Endothelial cell (in vitro differentiated cells): ENCODE data around the gene MTHFS. TPM values are rescaled to one million over a fixed set of nuclear protein-coding genes. Genes with fewer than 3 reads are reported as not detected.

Source experiments
- DNase-seq: peaks from one replicate; pipeline ENCODE4 v3.0.0; 2021; ENCODE audit warnings: low spot score
- H3K27ac Mint-ChIP-seq: one replicate; pipeline ENCODE4 v1.8.0; 2021; ENCODE audit warnings: mixed read lengths, inconsistent platforms; ENCODE audit not compliant: unreplicated experiment
- H3K27me3 Mint-ChIP-seq: one replicate; pipeline ENCODE4 v1.8.0; 2021; ENCODE audit warnings: mild to moderate bottlenecking, moderate library complexity, mixed read lengths, inconsistent platforms; ENCODE audit not compliant: unreplicated experiment
- H3K36me3 Mint-ChIP-seq: one replicate; pipeline ENCODE4 v1.8.0; 2021; ENCODE audit warnings: mild to moderate bottlenecking, low read depth, mixed read lengths, inconsistent platforms; ENCODE audit not compliant: unreplicated experiment
- H3K4me1 Mint-ChIP-seq: one replicate; pipeline ENCODE4 v1.8.0; 2021; ENCODE audit warnings: mild to moderate bottlenecking, mixed read lengths, inconsistent platforms; ENCODE audit not compliant: unreplicated experiment
- H3K4me3 Mint-ChIP-seq: one replicate; pipeline ENCODE4 v1.8.0; 2021; ENCODE audit warnings: mild to moderate bottlenecking, mixed read lengths, inconsistent platforms; ENCODE audit not compliant: unreplicated experiment
- H3K9me3 Mint-ChIP-seq: one replicate; pipeline ENCODE4 v1.8.0; 2021; ENCODE audit warnings: mixed read lengths, inconsistent platforms; ENCODE audit not compliant: unreplicated experiment
- CTCF ChIP-seq: fragments of 200-600 bp; sonication (generic); IDR thresholded peaks from one replicate; pipeline ENCODE4 v1.5.0; 2021; ENCODE audit warnings: antibody characterized with exemption; ENCODE audit not compliant: unreplicated experiment
- total RNA-seq: library from RNA; stranded (reverse); fragmentation: NEBNext Ultra II Directional; extraction: Animal tissue kit (Norgen Biotek cat#: 25700); gene quantifications from one replicate; pipeline ENCODE4 v1.2.1, GENCODE V29; 2021; ENCODE audit not compliant: unreplicated experiment

Gene MTHFS
- total RNA-seq, 1 donor from 2014 or later = 16.2 TPM

- Mint-ChIP-seq H3K9me3 (no peaks in the 10 kb centered on the region), H3K36me3 (peaks cover under 1% of the 10 kb centered on the region), H3K27me3 (no peaks in the 10 kb centered on the region), H3K27ac (no peak overlapping the region), H3K4me1 (no peaks in the 10 kb centered on the region), H3K4me3 (no peak overlapping the region)
- DNase-seq = no peak
- TF ChIP-seq CTCF = no peak
These were observed 38.3 kb downstream of the MTHFS start for GRCh38 chr15:79858469-79858868.

- H3K27ac Mint-ChIP-seq = no peak overlapping the region
- DNase-seq = peak; percentile 69
- no peaks in the 10 kb centered on the region for H3K9me3 Mint-ChIP-seq
- no peak overlapping the region for H3K4me3 Mint-ChIP-seq
- H3K4me1 Mint-ChIP-seq = peaks cover 3% of the 10 kb centered on the region
- H3K36me3 Mint-ChIP-seq = peaks cover 3% of the 10 kb centered on the region
- peak; percentile 84 for TF ChIP-seq CTCF
- no peaks in the 10 kb centered on the region for H3K27me3 Mint-ChIP-seq
These were observed 43.1 kb downstream of the MTHFS start for GRCh38 chr15:79853492-79854328.

GRCh38 chr15:79849789-79850188 lies 47.0 kb downstream of the MTHFS start:
- peaks cover 3% of the 10 kb centered on the region for H3K4me1 Mint-ChIP-seq
- H3K4me3 Mint-ChIP-seq = no peak overlapping the region
- H3K36me3 Mint-ChIP-seq = peaks cover 3% of the 10 kb centered on the region
- no peak overlapping the region for H3K27ac Mint-ChIP-seq
- H3K9me3 Mint-ChIP-seq = no peaks in the 10 kb centered on the region
- no peaks in the 10 kb centered on the region for H3K27me3 Mint-ChIP-seq
- TF ChIP-seq CTCF = peak; percentile 49
- DNase-seq = peak; percentile 58

GRCh38 chr15:79846539-79846938 lies 50.3 kb downstream of the MTHFS start:
- peaks cover 3% of the 10 kb centered on the region for H3K4me1 Mint-ChIP-seq
- H3K4me3 Mint-ChIP-seq = no peak overlapping the region
- no peak for TF ChIP-seq CTCF

GRCh38 chr15:79844221-79844620 lies 52.6 kb downstream of the MTHFS start:
- no peak for DNase-seq
- Mint-ChIP-seq H3K27ac (no peak overlapping the region), H3K9me3 (no peaks in the 10 kb centered on the region), H3K4me1 (peaks cover 2% of the 10 kb centered on the region), H3K27me3 (no peaks in the 10 kb centered on the region), H3K4me3 (peak overlapping the region; percentile 18), H3K36me3 (peaks cover 2% of the 10 kb centered on the region)
- no peak for TF ChIP-seq CTCF

More at GRCh38 chr15:79846539-79846938, 50.3 kb downstream of the MTHFS start:
- Mint-ChIP-seq H3K27ac (no peak overlapping the region), H3K9me3 (no peaks in the 10 kb centered on the region), H3K27me3 (no peaks in the 10 kb centered on the region), H3K36me3 (peaks cover 3% of the 10 kb centered on the region)
- DNase-seq = no peak
